GM18951 (cell line): ENCODE results near the gene ETNK2.

ENCODE experiments used
- POLR2A ChIP-seq: IDR thresholded peaks from 4 replicates; pipeline ENCODE4 v1.6.1; 2011; ENCODE audit warnings: mild to moderate bottlenecking; ENCODE audit not compliant: insufficient read length, insufficient read depth; ENCODE audit errors: extremely low read depth
- in situ Hi-C: fragments of 300-500 bp; cut with MboI; formaldehyde crosslinking; loops from one replicate; pipeline ENCODE4 v1.12.0; 2022; ENCODE audit warnings: low sequenced_read_pairs, mixed read lengths, inconsistent platforms; ENCODE audit not compliant: unreplicated experiment

Gene ETNK2

GRCh38 chr1:204131978-204132377 is 19.9 kb downstream of the ETNK2 start:
- TF ChIP-seq POLR2A = no peak
- in situ Hi-C loops = no loop called here

DNA sequence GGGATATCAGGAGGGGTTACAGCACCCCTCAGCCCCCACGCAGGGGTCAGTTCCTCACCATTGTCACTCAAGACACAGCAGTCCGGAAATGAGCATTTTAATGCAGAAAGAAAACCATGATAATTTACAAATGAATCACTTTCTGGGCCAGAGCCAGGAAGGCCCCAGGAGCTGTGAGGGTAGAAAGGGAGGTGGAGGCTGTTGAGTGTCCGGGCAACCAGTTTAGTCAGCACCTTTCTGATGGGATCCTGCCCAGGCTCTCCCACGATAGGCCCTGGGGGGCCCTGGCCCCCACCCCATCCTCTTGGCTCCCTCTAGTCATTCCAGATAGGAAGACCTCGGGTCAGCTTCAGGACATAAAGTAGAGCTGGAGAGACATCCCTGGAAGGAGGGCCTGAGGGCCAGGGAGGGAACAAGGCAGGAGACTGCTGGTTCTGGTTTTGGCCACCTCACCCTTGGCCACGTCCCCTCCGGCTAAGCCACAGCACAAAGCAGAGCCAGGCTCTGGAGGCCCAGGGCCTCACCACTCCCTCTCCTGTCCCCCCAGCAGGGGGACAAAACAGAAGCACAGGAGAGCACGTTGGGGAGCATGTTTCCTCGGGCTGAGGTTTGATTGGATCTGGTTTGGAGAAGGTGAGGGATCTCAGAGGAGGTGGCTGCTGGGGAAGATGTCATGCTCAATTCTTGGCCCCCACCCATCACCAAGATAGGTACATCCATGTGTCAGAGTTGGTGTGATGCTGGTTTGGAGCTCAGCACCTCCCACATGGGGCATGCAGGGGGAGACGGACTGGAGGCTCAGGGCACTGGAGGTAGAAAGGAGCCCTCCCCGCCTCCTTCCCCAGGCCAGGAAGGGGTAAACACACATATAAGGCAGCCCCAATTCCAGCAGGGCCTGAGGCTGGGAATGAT is 20.6 kb downstream of the ETNK2 start:
- in situ Hi-C loops = no loop called here
- TF ChIP-seq POLR2A = no peak

GRCh38 chr1:204130178-204130577 is 21.7 kb downstream of the ETNK2 start:
- in situ Hi-C loops = no loop called here
- TF ChIP-seq POLR2A = no peak

GRCh38 chr1:204128964-204129896 is 22.6 kb downstream of the ETNK2 start:
- no peak for TF ChIP-seq POLR2A
- in situ Hi-C loops = loop anchor here (5.0 kb wide), 1 partner anchor 267 kb away; the partner anchor contains the start of gene SNRPE

DNA sequence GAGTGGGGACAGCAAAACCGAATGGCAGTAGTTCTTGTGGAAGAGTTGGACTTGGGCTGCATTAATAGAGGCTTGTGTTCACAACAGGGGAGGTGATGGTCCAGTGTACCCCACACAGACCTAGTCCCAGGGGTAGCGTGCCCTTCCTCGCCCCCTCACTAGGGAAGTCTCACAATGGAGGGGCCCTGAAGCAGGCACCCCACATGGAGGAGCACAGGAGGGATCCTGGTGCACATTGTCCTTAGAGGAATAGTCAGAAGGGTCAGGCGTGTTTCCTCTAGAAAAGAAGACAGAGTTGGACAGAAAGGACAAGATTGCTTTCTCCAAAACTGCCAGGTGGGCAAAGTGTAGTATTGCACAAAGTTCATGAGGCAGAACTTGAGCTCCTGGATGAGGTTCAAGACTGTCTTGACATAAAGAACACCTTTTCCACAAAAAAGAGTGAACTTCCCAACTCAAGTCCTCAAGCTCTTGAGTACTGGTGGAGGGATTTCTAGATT is 23.3 kb downstream of the ETNK2 start:
- in situ Hi-C loops = loop anchor here (5.0 kb wide), 1 partner anchor 266 kb away; the partner anchor contains the start of gene SNRPE
- TF ChIP-seq POLR2A = no peak

DNA sequence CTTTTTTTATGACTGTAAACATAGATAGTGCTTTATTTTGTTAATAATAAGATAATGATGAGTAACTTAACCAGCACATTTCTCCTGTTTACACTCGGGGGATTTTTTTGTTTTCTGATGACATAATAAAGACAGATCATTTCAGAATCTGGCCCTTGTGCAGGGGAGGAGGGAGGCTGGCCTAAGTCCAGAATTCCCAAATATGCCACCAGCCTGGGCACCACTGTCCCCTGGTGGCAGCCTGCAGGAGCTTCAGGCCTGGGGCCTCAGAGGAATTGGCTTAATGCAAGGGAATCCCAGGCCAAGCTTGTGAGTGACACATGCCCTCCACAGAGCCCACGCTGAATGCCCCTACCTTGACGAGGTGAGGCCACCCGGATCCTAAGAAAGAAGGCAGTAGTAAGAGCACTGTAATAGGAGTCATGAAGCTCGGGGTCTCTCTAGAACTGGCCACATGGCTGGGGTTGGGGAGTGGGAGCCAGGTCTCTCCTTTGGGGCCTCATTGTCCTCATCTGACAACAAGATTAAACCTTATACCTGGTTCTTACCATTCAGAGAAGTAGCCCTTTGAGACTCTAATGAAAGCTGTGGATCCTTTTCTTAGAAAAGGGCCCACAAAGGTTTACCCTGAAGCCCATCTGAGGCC is 24.1 kb downstream of the ETNK2 start:
- in situ Hi-C loops = loop anchor here (5.0 kb wide), 1 partner anchor 265 kb away; the partner anchor contains the start of gene SNRPE
- no peak for TF ChIP-seq POLR2A

- TF ChIP-seq POLR2A = no peak
- in situ Hi-C loops = loop anchor here (5.0 kb wide), 1 partner anchor 265 kb away; the partner anchor contains the start of gene SNRPE
Observed at GRCh38 chr1:204126956-204127355, 24.9 kb downstream of the ETNK2 start.

DNA sequence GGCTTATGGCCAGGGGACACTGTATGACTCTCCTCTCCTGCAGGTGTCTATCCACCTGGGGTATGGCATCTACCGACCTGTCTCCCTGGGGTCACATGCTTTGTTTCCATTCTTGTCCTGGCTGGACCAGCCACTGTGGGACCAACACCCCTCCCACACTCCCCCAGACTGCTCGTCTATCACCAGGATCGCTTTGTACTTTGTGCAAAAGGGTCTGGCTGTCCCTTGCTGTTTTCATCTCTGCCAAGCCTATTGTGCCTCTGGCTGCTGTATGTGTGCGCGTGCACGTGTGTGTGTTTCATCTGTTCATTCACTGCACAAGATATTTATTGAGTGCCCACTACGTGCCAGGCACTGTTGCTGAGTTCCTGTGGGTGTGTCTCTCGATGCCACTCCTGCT is 25.5 kb downstream of the ETNK2 start:
- no peak for TF ChIP-seq POLR2A
- in situ Hi-C loops = loop anchor here (5.0 kb wide), 1 partner anchor 264 kb away; the partner anchor contains the start of gene SNRPE

DNA sequence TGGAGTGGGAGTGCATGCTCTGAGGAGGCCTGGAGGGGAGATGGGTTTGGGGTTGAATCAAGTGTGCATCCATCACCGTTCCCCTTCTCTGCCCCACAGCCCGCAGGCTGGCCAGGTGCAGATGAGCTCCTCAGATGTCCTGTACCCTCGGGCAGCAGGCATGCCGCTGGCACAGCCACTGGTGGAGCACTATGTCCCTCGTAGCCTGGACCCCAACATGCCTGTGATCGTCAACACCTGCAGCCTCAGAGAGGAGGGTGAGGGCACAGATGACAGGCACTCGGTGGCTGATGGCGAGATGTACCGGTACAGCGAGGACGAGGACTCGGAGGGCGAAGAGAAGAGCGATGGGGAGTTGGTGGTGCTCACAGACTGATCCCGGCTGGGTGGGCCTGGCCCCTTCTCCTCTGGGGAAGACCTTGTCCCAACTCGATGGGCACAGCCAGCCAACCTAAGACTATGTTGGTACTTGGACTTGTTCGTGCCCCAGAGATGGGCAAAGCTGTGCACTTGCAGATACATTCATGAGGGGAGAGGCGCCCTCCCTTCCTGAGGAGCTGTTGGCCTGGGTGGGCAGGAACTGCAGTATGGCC is 26.0 kb downstream of the ETNK2 start:
- TF ChIP-seq POLR2A = no peak
- in situ Hi-C loops = loop anchor here (5.0 kb wide), 1 partner anchor 264 kb away; the partner anchor contains the start of gene SNRPE

DNA sequence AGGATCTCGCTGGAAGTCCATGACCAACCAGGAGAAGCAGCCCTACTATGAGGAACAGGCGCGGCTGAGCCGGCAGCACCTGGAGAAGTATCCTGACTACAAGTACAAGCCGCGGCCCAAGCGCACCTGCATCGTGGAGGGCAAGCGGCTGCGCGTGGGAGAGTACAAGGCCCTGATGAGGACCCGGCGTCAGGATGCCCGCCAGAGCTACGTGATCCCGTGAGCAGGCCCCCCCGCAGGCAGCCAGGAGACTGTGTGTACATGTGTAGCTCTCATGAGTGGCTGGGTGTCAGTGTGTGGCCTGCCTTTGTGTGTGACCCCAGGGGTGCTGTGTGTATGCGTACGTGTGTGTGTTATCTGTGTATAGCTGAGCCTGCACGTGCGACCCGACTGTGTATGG is 27.2 kb downstream of the ETNK2 start:
- in situ Hi-C loops = loop anchor here (5.0 kb wide), 1 partner anchor 262 kb away; the partner anchor contains the start of gene SNRPE
- TF ChIP-seq POLR2A = no peak

DNA sequence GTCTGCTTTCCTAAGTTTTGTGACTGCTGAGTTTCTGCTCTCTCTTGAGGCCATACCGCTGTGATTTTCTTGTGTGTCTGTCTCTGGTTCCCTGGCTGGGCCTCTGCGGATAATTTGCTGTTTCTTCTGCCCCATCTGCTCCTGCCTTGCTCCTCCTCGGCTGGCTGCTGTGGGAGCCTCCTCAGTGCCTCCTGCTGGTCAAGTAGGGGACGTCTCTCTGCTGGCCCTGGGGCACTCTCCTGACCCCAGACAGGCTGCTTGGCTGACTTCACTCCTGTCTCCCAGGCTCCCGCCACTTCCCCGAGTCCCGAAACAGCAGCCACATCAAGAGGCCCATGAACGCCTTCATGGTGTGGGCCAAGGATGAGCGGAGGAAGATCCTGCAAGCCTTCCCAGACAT is 28.5 kb downstream of the ETNK2 start:
- in situ Hi-C loops = no loop called here
- TF ChIP-seq POLR2A = no peak

GRCh38 chr1:204121840-204122555 is 29.8 kb downstream of the ETNK2 start:
- in situ Hi-C loops = no loop called here
- TF ChIP-seq POLR2A = no peak

- in situ Hi-C loops = no loop called here
- TF ChIP-seq POLR2A = no peak
Observed at GRCh38 chr1:204116539-204116938, 35.3 kb downstream of the ETNK2 start.
